Astrocyte of the spinal cord (primary cell): ENCODE results near the gene EIF4EBP3.
A peak's percentile ranks its signal among the peaks of the same experiment; 100 is the strongest.
"Not testable (repeated sequence)": the region's sequence is repeated elsewhere in the genome, so short reads cannot be mapped to it uniquely, and the experiment has no call there.

Experiments used
- DNase-seq: peaks from one replicate; pipeline ENCODE4 v3.0.0; 2011; ENCODE audit warnings: low read depth, low spot score
- H3K4me3 ChIP-seq: 2 replicates; pipeline ENCODE4 v1.5.1; 2011; ENCODE audit warnings: low read depth, mild to moderate bottlenecking, low read length, moderate library complexity
- in situ Hi-C: cut with HindIII; loops from 2 replicates; pipeline ENCODE4 v1.10.0; 2017; ENCODE audit warnings: low sequenced_read_pairs
- TF ChIP-seq, protein P1 (sequence below): IDR thresholded peaks from 2 replicates; pipeline ENCODE4 v1.5.1; 2012; ENCODE audit warnings: low read depth, mild to moderate bottlenecking, low read length, inconsistent platforms

The EIF4EBP3 gene

DNA sequence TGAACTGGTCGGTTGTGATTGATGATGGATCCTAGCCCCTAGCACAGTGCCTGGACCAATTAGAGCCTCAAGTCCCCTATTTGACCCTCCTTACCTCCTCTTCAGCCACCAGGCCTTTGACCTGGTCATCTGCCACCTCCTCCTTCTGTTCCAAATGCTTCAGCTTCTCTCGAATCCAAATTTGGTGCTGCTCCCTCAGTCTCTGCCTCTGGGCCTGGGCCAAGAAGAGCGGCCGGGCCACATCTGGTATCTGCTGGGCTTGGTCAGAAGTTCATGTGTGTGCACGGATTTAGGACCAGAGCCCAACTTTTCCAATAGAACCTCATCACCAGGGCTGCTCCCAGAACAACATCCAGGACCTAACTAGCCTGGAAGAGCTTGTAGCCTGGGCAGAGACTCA lies 23.6 kb downstream of the EIF4EBP3 start:
- no peak overlapping the region for H3K4me3 ChIP-seq
- in situ Hi-C loops = no loop called here
- TF ChIP-seq, protein P1, sequence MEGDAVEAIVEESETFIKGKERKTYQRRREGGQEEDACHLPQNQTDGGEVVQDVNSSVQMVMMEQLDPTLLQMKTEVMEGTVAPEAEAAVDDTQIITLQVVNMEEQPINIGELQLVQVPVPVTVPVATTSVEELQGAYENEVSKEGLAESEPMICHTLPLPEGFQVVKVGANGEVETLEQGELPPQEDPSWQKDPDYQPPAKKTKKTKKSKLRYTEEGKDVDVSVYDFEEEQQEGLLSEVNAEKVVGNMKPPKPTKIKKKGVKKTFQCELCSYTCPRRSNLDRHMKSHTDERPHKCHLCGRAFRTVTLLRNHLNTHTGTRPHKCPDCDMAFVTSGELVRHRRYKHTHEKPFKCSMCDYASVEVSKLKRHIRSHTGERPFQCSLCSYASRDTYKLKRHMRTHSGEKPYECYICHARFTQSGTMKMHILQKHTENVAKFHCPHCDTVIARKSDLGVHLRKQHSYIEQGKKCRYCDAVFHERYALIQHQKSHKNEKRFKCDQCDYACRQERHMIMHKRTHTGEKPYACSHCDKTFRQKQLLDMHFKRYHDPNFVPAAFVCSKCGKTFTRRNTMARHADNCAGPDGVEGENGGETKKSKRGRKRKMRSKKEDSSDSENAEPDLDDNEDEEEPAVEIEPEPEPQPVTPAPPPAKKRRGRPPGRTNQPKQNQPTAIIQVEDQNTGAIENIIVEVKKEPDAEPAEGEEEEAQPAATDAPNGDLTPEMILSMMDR = no peak
- no peak for DNase-seq

DNA sequence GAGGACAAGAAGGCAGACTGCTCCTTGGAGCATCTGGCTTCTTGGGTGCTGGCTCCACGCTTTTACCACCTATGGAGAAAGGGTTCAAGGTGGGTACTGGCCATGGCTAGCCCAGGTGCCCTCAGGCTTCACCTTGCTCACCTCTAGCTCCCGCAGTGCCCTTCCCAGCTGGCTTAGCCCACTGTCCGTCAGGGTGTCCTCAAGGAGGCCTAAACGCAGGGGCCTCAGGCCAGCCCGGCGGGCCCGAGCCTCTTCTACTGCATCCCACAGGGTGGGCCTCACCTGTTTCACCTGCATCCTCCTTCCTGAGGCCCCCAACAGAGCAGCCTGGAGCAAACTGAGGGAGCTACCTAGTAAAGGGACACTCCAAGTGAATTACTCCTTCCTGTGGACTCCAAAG lies 26.2 kb downstream of the EIF4EBP3 start:
- in situ Hi-C loops = no loop called here
- H3K4me3 ChIP-seq = no peak overlapping the region
- TF ChIP-seq, protein P1 = no peak
- no peak for DNase-seq

DNA sequence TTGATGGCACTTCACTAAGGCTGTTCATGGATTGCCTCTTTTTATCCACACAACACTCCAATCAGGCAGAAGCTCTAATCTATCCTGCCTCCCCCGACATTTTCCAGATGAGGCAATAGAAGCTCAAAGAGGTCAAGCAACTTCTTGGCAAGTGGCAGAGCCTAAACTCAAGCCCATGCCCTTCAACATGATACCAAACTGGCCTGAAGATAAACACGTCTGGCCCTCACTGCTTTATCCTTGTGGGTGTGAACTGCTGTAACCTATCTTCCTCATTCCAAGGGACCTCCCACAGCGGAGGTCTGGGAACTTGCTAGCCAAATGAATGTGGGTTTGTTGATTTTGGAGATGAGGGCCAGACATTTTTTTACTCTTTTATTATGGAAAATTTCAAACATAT lies 26.7 kb downstream of the EIF4EBP3 start:
- H3K4me3 ChIP-seq = no peak overlapping the region
- no peak for DNase-seq
- in situ Hi-C loops = no loop called here
- TF ChIP-seq, protein P1 = no peak

DNA sequence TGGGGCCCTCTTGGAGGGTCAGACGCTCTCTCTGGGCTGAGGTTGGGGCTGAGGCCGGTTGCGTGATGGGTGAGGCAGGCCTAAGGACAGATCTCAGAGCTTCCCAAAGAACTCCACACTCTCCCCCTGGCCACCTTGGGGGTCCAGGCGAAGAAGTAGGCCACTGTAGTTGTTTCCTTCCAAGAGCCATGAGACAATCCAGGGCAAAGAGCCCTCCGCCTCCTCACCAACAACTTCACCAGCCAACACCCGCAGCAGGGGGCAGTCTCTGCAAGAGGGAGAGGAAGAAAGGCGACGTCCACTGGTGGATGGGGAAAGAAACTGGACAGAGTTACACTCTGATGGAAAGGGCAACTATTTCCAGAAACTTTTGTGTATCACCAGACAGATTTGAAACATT lies 27.8 kb downstream of the EIF4EBP3 start:
- TF ChIP-seq, protein P1 = peak; percentile 23
- DNase-seq = no peak
- in situ Hi-C loops = no loop called here

DNA sequence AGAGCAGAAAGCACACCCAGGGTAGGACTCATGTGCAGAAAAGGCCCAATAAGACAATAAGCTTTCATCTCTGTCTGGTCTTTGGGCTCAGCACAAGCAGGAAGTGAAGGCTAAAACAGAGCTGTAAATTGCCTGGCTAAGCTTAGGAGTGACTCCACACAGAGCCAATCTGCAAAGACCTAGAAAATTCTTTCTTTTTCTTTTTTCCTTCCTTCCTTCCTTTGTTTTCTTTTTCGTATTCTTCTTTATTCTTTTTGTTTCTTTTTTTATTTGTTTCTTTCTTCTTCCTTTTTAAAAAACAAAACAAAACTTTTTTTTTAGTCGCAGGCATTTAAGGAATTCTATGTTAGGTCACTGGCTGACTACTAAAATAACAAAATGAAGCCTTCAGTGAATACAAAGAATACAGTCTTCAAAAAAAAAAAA lies 29.3 kb downstream of the EIF4EBP3 start:
- TF ChIP-seq, protein P1 = no peak
- H3K4me3 ChIP-seq = no peak overlapping the region
- DNase-seq = no peak
- in situ Hi-C loops = no loop called here

More for the DNA sequence above, 27.8 kb downstream of the EIF4EBP3 start:
- no peak overlapping the region for H3K4me3 ChIP-seq

DNA sequence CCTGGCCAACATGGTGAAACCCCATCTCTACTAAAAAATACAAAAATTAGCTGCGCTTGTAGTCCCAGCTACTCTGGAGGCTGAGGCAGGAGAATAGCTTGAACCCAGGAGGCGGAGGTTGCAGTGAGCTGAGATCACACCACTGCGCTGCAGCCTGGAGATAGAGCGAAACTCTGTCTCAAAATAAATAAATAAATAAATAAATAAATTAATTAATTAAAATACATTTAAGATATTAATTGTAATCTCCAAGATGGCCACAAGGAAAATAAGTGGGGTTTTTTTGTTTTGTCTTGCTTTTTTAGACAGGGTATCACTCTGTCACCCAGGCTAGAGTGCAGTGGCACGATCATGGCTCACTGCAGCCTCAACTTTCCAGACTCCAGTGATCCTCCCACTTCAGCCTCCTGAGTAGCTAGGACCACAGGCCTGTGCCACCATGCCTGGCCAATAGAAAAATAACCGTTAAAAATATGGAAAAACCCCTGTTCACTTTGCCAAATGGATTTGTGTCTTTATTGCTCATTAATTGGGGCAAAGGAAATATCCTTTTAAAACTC lies 31.8 kb downstream of the EIF4EBP3 start:
- H3K4me3 ChIP-seq, DNase-seq, in situ Hi-C loops: not testable (repeated sequence)

DNA sequence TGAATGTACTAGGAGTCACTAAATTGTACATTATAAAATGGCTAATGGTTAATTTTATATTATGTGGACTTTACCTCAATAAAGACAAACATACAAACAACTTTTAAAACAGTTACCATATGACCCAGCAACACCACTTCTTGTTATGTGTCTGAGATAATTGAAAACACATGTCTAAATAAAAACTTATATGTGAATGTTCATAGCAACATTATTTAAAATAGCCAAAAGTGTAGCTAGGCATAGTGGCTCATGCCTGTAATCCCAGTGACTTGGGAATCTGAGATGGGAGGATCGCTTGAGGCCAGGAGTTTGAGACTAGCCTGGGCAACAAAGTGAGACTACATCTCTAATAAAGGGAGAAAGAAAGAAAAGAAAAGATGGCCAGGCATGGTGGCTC lies 40.0 kb downstream of the EIF4EBP3 start:
- TF ChIP-seq, protein P1 = no peak
- H3K4me3 ChIP-seq = no peak overlapping the region
- DNase-seq = no peak
- in situ Hi-C loops = no loop called here
